Measurements from ENCODE around the gene RPS3A.
A peak's percentile ranks its signal among the peaks of the same experiment; 100 is the strongest.
"Not testable (repeated sequence)": the region's sequence is repeated elsewhere in the genome, so short reads cannot be mapped to it uniquely, and the experiment has no call there.

The RPS3A gene

GRCh38 chr4:151099229-151099975 is at the start of gene RPS3A:
TSS of gene RPS3A (plus strand) at chr4:151099628. CDS start at chr4:151099653, 25 bp downstream.
- DNase-seq (ENCODE audit: low read depth) = peak; percentile 95

- no peak for DNase-seq (ENCODE audit: low read depth)
Measured at GRCh38 chr4:151052785-151053184, 46.6 kb upstream of the RPS3A start.

- DNase-seq (ENCODE audit: low read depth) = no peak
Measured at GRCh38 chr4:151055539-151055938, 43.9 kb upstream of the RPS3A start.

- not testable (repeated sequence) for DNase-seq (ENCODE audit: low read depth)
Measured at GRCh38 chr4:151063143-151063542, 36.3 kb upstream of the RPS3A start.

GRCh38 chr4:151067316-151067970 is 32.0 kb upstream of the RPS3A start:
- no peak for DNase-seq (ENCODE audit: low read depth)

GRCh38 chr4:151074416-151074916 is 25.0 kb upstream of the RPS3A start:
- DNase-seq (ENCODE audit: low read depth) = no peak

GRCh38 chr4:151077978-151078377 is 21.4 kb upstream of the RPS3A start:
- DNase-seq (ENCODE audit: low read depth) = not testable (repeated sequence)

- DNase-seq (ENCODE audit: low read depth) = no peak
Measured at GRCh38 chr4:151087467-151087866, 12.0 kb upstream of the RPS3A start.

GRCh38 chr4:151091047-151091446 is 8.4 kb upstream of the RPS3A start:
- DNase-seq (ENCODE audit: low read depth) = no peak

- no peak for DNase-seq (ENCODE audit: low read depth)
Measured at GRCh38 chr4:151092488-151092887, 6.9 kb upstream of the RPS3A start.

- no peak for DNase-seq (ENCODE audit: low read depth)
Measured at GRCh38 chr4:151093203-151093602, 6.2 kb upstream of the RPS3A start.

GRCh38 chr4:151094290-151094751 is 5.1 kb upstream of the RPS3A start:
- DNase-seq (ENCODE audit: low read depth) = no peak

GRCh38 chr4:151095142-151095541 is 4.3 kb upstream of the RPS3A start:
- no peak for DNase-seq (ENCODE audit: low read depth)

GRCh38 chr4:151097759-151098158 is 1.7 kb upstream of the RPS3A start:
- no peak for DNase-seq (ENCODE audit: low read depth)

- DNase-seq (ENCODE audit: low read depth) = no peak
Measured at GRCh38 chr4:151098979-151099228, 524 bp upstream of the RPS3A start.

- no peak for DNase-seq (ENCODE audit: low read depth)
Measured at GRCh38 chr4:151099976-151100417, 569 bp downstream of the RPS3A start.

GRCh38 chr4:151100531-151100930 is 1.1 kb downstream of the RPS3A start:
- no peak for DNase-seq (ENCODE audit: low read depth)

GRCh38 chr4:151103758-151104157 is 4.3 kb downstream of the RPS3A start:
- DNase-seq (ENCODE audit: low read depth) = no peak

- no peak for DNase-seq (ENCODE audit: low read depth)
Measured at GRCh38 chr4:151104621-151105020, 5.2 kb downstream of the RPS3A start.

GRCh38 chr4:151105454-151106032 is 6.1 kb downstream of the RPS3A start:
- no peak for DNase-seq (ENCODE audit: low read depth)

- DNase-seq (ENCODE audit: low read depth) = no peak
Measured at GRCh38 chr4:151107063-151107462, 7.6 kb downstream of the RPS3A start.

- no peak for DNase-seq (ENCODE audit: low read depth)
Measured at GRCh38 chr4:151110236-151110635, 10.8 kb downstream of the RPS3A start.

- no peak for DNase-seq (ENCODE audit: low read depth)
Measured at GRCh38 chr4:151114338-151114737, 14.9 kb downstream of the RPS3A start.

All from stimulated activated CD4-positive, alpha-beta T cell treated with anti-CD3 and anti-CD28 coated beads, Interleukin-2, amount 100 ng/mL, for 4 hours (primary cell).